HG02759 (cell line): ENCODE data around the gene VN1R5.

ENCODE experiments used
- ATAC-seq: cut with Tn5 transposase; IDR thresholded peaks from one replicate; pipeline ENCODE4 v1.9.1; 2021; ENCODE audit warnings: mild to moderate bottlenecking, moderate library complexity; ENCODE audit not compliant: unreplicated experiment

Gene VN1R5

GRCh38 chr1:247299723-247300381 lies 44.0 kb downstream of the VN1R5 start:
- no peak for ATAC-seq

- ATAC-seq, result no peak
Observed at GRCh38 chr1:247300491-247301175, 44.8 kb downstream of the VN1R5 start.

- no peak for ATAC-seq
Observed at GRCh38 chr1:247301176-247301540, 45.3 kb downstream of the VN1R5 start.

GRCh38 chr1:247303216-247303615 lies 47.3 kb downstream of the VN1R5 start:
- ATAC-seq, result no peak

DNA sequence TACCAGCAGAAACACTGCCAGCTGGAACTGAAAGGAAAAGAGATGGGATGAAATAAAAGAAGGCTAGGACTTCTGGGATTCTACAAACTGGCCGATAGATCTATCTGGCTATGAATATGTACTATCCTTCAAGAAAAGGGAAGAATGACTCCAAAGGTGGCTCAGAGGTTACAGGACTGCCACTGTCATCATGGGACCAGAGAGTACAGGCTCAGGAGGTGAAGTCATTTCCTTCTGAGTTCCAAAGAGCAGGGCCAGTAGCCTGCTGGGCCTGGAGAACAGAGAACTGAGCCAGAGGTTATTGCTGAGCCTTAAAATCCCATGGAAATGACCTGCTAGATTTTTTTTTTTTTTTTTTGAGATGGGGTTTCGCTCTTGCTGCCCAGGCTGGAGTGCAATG lies 48.2 kb downstream of the VN1R5 start:
- ATAC-seq, result no peak
